ENCODE data around the gene UBAC2. TPM values are rescaled to one million over a fixed set of nuclear protein-coding genes. Genes with fewer than 3 reads are reported as not detected.

The UBAC2 gene
- total RNA-seq, 1 donor from 2014 or later: 70.8 TPM

- Mint-ChIP-seq H3K36me3 (ENCODE audit: low read depth) (peaks cover 6% of the 10 kb centered on the region), H3K4me1 (ENCODE audit: low read depth) (peaks cover 37% of the 10 kb centered on the region), H3K9me3 (ENCODE audit: low read depth) (no peaks in the 10 kb centered on the region), H3K27ac (ENCODE audit: unreplicated experiment) (no peak overlapping the region), H3K27me3 (ENCODE audit: low read depth) (no peaks in the 10 kb centered on the region), H3K4me3 (ENCODE audit: unreplicated experiment) (no peak overlapping the region)
- TF ChIP-seq CTCF (IDR thresholded peaks at IDR 0.05): no peak
- DNase-seq (ENCODE audit: low spot score): no peak
Observed at GRCh38 chr13:99299256-99299919, 98.7 kb downstream of the UBAC2 start.

- Mint-ChIP-seq H3K27ac (ENCODE audit: unreplicated experiment) (no peak overlapping the region), H3K36me3 (ENCODE audit: low read depth) (peaks cover 6% of the 10 kb centered on the region)
- no peak for DNase-seq (ENCODE audit: low spot score)
Observed at GRCh38 chr13:99299920-99300341, 99.3 kb downstream of the UBAC2 start.

GRCh38 chr13:99301056-99301838, 100.6 kb downstream of the UBAC2 start:
- Mint-ChIP-seq H3K27ac (ENCODE audit: unreplicated experiment) (no peak overlapping the region), H3K36me3 (ENCODE audit: low read depth) (no peaks in the 10 kb centered on the region), H3K4me3 (ENCODE audit: unreplicated experiment) (no peak overlapping the region), H3K9me3 (ENCODE audit: low read depth) (no peaks in the 10 kb centered on the region), H3K27me3 (ENCODE audit: low read depth) (no peaks in the 10 kb centered on the region), H3K4me1 (ENCODE audit: low read depth) (peaks cover 35% of the 10 kb centered on the region)
- no peak for DNase-seq (ENCODE audit: low spot score)
- TF ChIP-seq CTCF (IDR thresholded peaks at IDR 0.05): no peak

More at GRCh38 chr13:99299920-99300341, 99.3 kb downstream of the UBAC2 start:
- Mint-ChIP-seq H3K9me3 (ENCODE audit: low read depth) (no peaks in the 10 kb centered on the region), H3K4me1 (ENCODE audit: low read depth) (peaks cover 40% of the 10 kb centered on the region), H3K27me3 (ENCODE audit: low read depth) (no peaks in the 10 kb centered on the region), H3K4me3 (ENCODE audit: unreplicated experiment) (no peak overlapping the region)
- TF ChIP-seq CTCF (IDR thresholded peaks at IDR 0.05): no peak

GRCh38 chr13:99301913-99302636, 101.4 kb downstream of the UBAC2 start:
- Mint-ChIP-seq H3K4me3 (ENCODE audit: unreplicated experiment) (no peak overlapping the region), H3K4me1 (ENCODE audit: low read depth) (peaks cover 34% of the 10 kb centered on the region), H3K27ac (ENCODE audit: unreplicated experiment) (no peak overlapping the region), H3K36me3 (ENCODE audit: low read depth) (no peaks in the 10 kb centered on the region), H3K9me3 (ENCODE audit: low read depth) (no peaks in the 10 kb centered on the region), H3K27me3 (ENCODE audit: low read depth) (no peaks in the 10 kb centered on the region)
- DNase-seq (ENCODE audit: low spot score): no peak
- TF ChIP-seq CTCF (IDR thresholded peaks at IDR 0.05): no peak
